NOMO-1 (cell line): Measurements from ENCODE around the gene ST6GALNAC3.
"Not testable (repeated sequence)": the region's sequence is repeated elsewhere in the genome, so short reads cannot be mapped to it uniquely, and the experiment has no call there.

ENCODE experiments used
- DNase-seq, 2 experiments: peaks; one replicate each; lab custom pipeline; 2025; ENCODE audit not compliant: unreplicated experiment in 2 of 2; lab: John Stamatoyannopoulos, UW

The ST6GALNAC3 gene

DNA sequence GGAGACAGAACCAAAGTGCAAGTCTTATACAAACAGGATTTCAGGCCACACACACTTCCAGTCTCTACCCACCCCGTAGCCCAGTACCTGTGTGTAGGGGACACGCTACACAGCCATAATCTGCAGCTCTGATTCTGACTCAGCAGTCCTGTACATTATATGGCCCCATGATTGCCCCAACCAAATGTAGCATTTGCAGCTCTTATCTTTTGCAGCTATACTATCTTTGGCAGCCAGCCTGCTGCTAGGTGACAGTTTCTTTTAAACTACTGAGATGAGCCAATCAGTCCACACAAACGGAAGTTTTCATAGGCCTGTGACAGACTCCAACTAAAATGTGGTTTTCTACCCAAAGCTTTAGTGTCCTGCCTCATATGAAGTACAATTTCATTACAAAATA, 533.2 kb downstream of the ST6GALNAC3 start:
- DNase-seq, result peak; percentile 32 to 59

DNA sequence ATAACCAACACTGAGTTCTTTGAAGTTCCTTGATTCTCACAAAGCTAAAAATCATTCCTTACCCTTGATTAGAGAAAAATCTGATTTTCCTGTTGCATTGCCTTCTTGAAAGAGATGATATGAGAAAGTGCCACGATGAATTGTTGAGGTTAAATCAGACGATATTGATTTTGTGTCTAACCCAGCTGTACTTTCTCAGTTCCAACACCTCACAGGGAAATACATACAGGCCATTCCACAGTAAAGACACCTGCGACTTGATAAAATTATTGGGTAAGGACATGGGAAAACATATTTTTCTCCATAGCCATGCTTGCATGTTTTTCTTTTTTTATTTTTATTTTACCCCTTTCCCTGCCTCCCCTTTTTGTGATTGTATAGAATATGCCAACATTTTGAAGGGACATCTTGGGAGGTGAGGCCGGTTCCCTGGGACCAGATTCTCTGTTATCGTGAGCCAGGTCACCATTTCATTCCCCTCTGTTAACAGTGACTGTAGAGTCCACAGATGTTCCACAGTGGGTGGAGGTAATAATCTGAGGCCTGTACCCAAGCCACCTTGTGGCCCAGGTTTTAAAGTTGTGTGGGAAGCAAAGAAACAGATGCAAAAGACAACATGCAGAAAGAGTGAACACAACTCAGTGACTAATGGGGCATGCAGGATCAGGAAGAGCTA, 537.4 kb downstream of the ST6GALNAC3 start:
- no peak for DNase-seq

GRCh38 chr1:76613886-76614285, 539.3 kb downstream of the ST6GALNAC3 start:
- DNase-seq, result no peak

GRCh38 chr1:76615253-76616035, 540.9 kb downstream of the ST6GALNAC3 start:
- no peak for DNase-seq

DNA sequence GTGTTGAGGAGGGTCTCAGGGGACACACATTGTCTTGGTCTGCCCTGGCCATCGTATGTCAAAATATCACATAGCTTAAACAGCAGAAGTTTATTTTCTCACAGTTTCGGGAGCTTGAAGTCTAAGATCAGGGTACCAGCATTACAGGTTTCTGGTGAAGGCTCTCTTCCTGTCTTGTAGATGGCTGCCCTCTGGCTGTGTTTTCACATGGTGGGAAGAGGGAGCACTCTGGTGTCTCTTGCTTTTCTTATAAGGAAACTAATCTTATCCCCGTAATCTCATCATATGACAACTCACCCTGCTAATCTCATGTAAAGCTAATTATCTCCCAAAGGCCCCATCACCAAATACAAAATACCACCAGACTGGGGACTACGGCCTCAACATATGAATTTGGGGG, 545.8 kb downstream of the ST6GALNAC3 start:
- no peak for DNase-seq

DNA sequence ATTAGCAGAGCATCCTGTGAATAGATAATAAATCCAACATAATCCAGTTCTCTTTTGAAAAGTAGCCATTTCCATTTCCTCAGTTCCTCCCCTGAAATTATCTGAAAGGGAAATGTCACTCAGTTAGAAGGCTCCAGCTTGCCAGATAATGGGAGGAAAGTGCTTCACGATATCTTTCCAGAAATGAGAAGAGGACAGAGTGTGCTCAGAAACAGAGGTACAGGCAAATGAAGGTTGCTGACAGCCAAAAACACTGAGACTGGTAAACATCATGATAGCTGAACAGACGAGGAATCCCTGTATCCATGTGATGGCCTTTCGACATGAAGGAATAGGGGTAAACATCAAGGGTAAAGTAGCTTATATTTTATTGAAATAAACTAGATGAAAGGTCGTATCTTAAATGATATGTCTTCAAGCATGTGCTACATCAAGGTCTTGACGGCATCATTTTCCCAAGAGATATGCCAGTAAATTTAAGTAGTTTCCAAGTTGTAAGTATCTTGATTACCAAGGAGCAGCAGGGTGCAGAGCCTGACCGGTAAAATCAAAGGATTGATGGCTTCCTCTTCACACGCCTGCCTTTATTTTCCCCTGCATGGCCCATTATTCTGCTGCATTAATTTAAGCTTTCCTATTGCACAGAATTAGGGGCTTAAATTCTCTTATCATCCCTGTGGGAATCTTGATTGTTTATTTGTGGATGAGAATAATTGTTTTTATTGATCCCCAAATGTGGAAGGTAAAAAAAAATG, 548.4 kb downstream of the ST6GALNAC3 start:
- no peak for DNase-seq

GRCh38 chr1:76625886-76626678, 551.5 kb downstream of the ST6GALNAC3 start:
- DNase-seq, result no peak

DNA sequence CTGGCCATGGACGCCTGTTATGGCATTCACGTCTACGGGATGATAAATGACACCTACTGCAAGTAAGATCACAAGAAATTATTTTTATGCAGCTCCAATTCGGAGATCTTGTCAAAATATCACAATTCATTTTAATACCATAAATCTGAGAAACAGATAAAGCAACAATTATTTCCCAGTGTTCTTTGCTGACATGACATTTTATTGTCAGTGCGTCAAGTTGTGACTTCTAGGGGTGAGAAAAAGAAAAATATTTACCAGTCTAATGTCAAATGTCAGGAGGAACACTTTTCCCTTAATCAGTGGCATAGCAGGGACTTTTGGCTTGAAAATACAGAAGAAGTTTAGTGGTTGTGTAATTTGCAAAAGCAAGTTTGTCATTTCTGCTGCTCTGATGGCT, 553.0 kb downstream of the ST6GALNAC3 start:
- no peak for DNase-seq

GRCh38 chr1:76627901-76628300, 553.4 kb downstream of the ST6GALNAC3 start:
- no peak for DNase-seq

GRCh38 chr1:76632136-76632535, 557.6 kb downstream of the ST6GALNAC3 start:
- DNase-seq, result no peak

- DNase-seq, result no peak
Observed at GRCh38 chr1:76635784-76636183, 561.2 kb downstream of the ST6GALNAC3 start.

DNA sequence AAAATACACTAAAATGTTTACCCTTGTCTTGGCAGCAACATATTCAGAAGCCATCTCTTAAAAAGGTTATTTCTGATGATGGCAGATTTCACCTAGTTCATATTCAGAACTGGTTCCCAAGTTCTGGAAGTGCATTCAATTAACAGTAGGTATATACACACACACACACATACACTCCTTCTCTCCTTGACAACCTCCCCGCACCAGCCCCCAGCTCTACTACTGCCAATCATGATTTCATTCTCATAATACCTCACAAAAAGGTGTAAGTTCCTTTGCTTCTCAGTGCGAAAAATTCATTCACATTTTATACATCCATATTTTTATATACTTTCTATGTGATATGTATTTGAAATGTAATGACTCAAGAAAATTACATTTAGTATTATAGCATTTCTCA, 564.6 kb downstream of the ST6GALNAC3 start:
- DNase-seq, result no peak

- DNase-seq, result peak in 1 of 2 experiments; percentile 45
Observed at GRCh38 chr1:76640092-76640491, 565.5 kb downstream of the ST6GALNAC3 start.

DNA sequence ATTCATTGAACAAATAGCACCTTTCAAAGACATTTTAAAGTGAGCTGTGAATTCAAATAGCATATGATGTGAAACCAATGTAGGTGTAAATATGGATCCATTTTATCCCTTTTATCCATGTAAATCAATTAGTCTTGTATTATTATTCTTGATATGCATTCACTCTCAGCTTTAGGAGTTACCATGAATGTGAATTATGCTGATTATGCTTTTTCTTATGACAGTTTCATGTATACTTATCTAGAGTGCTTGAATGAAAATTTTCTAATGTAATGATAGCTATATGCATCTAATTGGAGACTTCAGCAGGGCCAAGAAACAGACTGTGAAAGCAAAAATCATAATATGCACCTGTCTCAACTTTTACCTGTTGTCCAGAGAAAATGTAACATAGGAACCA, 566.2 kb downstream of the ST6GALNAC3 start:
- no peak for DNase-seq

DNA sequence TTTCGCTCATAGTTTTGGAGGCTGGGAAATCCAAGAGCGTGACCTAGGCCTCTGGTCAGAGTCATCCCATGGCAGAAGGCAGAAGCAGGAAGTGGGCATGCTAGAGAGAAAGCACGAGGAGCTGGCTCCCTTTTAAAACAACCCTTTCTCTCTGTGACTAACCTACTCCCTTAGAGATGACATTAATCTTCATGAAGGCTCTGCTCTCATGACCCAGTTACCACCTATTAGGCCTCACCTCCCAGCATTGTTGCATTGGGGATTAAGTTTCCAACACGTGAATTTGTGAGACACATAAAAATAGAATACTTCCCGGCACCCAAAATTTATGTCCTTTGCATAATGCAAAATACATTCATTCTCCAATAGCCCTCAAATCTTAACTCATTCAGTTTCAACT, 569.6 kb downstream of the ST6GALNAC3 start:
- no peak for DNase-seq

- DNase-seq, result not testable (repeated sequence)
Observed at GRCh38 chr1:76652860-76653259, 578.3 kb downstream of the ST6GALNAC3 start.

GRCh38 chr1:76657623-76658022, 583.1 kb downstream of the ST6GALNAC3 start:
- no peak for DNase-seq

GRCh38 chr1:76659171-76659940, 584.8 kb downstream of the ST6GALNAC3 start:
- DNase-seq, result no peak

DNA sequence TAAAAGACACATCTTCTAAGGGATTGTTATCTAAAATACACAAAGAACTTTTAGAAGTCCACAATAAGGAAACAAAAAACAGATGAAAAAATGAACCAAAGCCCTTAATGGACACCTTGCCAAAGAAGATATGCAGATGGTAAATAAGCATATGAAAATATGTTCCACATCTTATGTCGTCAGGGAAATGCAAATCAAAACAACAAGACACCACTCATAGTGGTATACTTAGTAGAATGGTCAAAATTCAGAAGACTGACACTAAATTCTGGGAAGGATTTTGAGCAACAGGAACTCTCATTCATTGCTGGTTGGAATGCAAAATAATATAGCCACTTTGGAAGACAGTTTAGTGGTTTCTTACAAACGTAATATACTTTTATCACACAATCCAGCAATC, 587.0 kb downstream of the ST6GALNAC3 start:
- no peak for DNase-seq

DNA sequence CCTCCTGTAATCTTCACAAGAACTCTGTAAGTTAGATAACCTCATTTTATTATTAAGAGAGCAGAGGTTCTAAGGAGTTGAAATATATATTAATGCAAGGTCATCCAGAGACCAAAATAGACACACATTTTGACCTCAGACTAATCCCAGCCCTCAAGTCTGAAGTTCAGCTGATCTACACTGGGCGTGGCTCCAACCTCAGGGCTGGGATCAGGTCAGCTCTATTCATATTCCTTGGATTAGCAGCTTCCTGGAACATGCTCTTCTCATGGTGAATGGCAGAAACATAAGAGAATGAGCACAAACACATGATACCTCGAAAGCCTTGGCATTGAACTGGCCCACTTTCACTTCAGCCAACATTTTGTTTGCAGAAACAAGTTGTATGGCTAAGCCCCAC, 592.0 kb downstream of the ST6GALNAC3 start:
- DNase-seq, result no peak
